Activated CD8-positive, alpha-beta memory T cell treated with anti-CD3 and anti-CD28 coated beads, Interleukin-2, amount 50 U/mL, for 48 hours (primary cell): ENCODE data around the gene MRPL11.
"Not testable (repeated sequence)": the region's sequence is repeated elsewhere in the genome, so short reads cannot be mapped to it uniquely, and the experiment has no call there.

ENCODE experiments used
- DNase-seq: peaks from one replicate; pipeline ENCODE4 v3.0.0-alpha.2; 2020

Gene MRPL11

DNA sequence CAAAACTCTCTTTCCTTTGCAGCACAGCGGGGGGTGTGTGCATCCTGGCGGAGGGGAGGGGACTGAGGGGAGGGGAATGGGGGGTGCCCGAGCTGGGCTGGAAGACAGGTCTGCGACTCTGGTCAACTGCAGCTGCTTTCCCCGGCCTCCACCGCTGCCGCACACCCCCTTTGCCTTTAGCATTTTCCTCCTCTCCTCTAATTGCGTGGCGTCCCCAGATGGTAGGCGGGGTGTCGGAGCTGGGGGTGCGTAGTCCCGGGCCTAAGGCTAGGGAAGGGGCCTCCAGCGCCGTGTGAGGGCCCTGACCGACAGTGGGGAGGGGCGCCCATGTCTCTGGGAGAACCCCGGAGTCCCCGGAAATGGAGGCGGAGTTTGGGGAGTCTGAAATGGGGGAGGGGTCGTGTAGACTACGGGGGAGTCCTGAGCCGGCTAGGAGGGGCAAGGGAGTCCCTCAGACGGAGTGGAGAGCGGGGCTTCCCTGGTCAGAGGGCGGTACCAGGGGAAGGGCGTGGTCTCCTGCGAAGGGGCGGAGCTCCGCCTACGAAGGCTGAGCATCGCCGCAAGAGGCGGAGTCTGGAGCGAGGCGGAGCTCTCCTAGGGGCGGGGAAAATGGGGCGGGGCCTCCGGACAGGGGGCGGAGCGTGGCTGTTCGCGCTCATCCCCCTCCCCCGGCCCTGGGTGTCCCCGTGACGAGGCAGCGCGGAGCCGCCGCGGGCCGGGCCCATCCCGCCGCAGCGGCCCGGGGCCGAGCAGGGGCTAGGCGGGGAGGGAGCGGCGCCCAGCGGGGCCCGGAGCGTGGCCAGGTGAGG is 27.8 kb upstream of the MRPL11 start, which contains the start of gene PELI3:
Gene PELI3 (plus strand): TSS at position 681 of the 809 bp plus-strand sequence. CDS start 1,224 bp downstream, outside the sequence.
- DNase-seq: peak; percentile 98

DNA sequence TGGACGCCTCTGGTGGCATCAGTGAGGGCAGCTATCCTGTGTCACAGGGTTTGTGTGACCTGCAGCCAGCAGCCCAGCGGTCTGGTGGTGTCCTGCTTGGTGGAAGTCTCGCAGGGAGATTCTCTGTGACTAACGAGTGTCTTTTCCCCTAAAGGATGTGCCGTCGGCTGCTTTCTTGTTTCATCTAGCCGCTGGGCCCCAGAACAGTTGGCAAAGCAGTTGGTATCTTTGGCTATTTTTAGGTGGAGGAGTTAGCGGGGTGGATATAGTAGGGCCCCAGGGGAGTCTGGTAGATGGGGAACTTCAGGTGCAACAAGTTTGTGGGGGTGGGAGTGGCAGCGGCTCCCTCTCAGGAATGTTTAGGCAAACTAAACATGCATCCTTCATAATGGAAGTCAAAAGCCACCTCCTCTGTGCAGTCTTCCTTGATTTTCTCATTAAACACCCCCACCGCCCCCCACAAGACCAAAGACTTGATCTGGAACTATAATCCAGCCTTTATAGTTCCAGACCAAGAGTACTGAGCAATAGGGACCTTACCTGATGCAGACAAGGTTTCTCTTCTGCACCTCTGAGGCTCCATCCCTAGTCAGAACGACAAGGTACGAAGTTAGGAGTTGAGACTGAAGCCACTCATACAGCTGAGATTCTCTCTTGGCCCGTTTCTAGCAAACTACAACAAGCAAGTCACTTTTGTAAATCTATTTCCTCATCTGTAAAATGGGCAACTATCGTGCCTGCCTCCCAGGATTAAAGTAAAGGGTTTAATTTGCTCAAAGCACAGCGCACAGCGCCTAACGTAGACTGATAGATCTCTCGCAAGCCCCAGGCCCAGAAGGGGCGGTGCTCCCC is 27.0 kb upstream of the MRPL11 start:
- no peak for DNase-seq

GRCh38 chr11:66464916-66465315 is 26.3 kb upstream of the MRPL11 start:
- DNase-seq: no peak

- DNase-seq: not testable (repeated sequence)
Measured at GRCh38 chr11:66464116-66464515, 25.5 kb upstream of the MRPL11 start.

GRCh38 chr11:66462911-66463310 is 24.3 kb upstream of the MRPL11 start:
- DNase-seq: no peak

DNA sequence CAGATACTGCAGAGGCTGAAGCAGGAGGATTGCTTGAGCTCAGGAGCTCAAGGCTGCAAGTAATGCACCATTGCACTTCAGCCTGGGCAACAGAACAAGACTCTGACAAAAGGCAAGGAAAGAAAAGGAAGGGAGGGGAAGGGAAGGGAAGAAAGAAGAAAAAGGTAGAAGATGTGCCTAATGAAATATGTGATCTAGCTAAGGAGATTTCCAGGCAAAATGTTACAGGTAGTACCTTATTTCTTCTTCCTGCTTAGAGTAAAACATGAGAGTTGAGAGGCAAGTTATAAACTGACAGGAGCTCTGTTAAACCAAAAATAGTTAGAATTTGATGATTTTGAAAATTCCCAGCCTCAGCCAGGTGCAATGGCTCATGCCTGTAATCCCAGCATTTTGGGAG is 23.4 kb upstream of the MRPL11 start:
- no peak for DNase-seq

GRCh38 chr11:66459138-66459778 is 20.6 kb upstream of the MRPL11 start:
- DNase-seq: no peak

DNA sequence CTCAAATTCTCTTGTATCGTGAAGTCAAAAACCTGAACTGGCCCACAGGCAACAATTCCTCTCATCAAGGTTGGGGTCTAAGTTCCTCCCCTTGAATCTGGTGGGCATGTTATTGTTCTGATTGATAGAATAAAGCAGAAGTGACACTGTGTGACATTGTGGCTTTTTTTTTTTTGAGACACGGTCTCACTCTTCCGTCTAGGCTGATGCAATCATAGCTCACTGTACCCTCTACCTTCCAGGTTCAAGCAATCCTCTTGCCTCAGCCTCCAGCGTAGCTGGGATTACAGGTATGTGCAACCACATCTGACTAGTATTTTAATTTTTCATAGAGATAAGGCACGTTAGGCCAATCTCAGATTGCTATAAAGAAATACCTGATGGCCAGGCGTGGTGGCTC is 19.2 kb upstream of the MRPL11 start:
- DNase-seq: no peak

DNA sequence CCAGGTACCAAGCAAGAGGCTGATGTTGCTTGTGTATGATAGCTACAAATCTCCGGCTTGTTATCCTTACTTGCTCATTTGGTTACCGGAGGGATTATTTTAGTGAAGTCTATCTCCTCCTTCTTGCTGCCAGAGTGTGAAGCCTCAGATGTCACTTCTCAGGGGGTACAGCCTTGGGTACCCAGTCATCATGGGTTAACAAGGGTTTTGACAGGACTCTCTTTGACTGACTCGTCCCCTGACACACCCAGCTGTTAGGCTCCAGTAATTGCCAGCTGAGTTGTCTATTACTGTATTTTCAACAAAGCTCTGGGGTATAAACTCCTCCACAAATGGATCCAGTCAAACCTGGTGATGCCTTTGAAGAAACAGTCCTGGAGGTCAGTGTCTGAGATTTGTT is 16.2 kb upstream of the MRPL11 start:
- no peak for DNase-seq

- no peak for DNase-seq
Measured at GRCh38 chr11:66454247-66454646, 15.6 kb upstream of the MRPL11 start.

GRCh38 chr11:66451663-66452062 is 13.0 kb upstream of the MRPL11 start:
- DNase-seq: no peak

GRCh38 chr11:66450560-66450959 is 11.9 kb upstream of the MRPL11 start:
- no peak for DNase-seq

DNA sequence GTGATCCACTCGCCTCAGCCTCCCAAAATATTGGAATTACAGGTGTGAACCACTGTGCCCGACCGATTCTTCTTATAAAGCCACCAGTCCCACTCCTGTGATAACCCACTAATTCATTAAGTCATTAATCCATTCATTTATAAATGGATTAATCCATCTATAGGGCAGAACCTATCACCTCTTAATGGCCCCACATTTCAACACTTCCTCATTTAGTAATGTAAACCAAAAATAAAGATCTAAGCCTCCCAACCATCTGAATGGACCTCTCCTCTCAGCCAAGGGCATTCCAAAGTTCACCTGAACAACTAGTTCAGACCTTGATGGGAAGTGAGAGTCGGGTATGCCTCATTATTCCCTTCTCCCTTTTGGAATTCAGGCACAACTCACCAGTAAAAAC is 9.9 kb upstream of the MRPL11 start:
- DNase-seq: no peak

DNA sequence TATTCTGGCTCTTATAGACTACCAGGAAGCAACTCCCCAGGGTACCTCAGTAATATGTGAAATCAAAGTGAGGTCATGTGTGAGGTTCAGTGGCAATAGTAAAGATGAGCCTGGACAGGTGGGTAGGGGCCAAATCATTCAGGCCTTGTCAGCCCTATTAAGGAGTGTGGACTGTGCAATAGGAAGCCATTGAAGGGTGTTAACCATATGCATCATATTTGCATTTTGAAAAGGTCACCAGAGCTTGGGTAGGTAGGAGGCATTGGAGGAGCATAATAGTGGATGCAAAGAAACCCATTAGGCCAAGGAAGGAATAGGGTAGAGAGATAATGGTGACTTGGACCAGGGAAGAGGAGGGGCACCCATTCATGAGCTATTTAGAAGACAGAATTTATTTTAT is 8.4 kb upstream of the MRPL11 start:
- no peak for DNase-seq

DNA sequence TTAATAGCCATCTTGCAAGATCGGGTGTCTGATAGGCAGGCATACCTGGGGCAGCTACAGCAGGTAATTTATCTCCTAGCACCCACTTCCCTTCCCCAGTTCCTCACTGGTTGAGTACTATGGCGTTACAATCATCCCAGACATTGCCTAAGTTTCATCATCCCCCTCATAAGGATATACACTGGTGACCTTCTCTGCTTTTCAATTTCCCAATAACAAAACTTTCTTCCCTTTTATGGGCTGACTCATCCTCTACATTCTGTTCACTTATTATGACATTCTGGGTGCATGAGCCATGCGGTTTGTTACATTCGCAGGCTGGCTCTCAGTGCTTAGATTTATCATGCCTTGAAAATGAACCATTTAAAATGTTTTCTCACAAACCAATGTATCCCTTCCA is 5.0 kb upstream of the MRPL11 start:
- DNase-seq: no peak

DNA sequence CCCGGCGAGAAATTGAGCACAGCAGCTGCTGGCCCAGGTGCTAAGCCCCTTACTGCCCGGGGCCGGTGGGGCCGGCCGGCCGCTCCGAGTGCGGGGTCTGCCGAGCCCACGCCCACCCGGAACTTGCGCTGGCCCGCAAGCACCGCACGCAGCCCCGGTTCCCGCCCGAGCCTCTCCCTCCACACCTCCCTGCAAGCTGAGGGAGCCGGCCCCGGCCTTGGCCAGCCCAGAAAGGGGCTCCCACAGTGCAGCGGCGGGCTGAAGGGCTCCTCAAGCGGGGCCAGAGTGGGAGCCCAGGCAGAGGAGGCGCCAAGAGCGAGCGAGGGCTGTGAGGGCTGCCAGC is 2.3 kb upstream of the MRPL11 start:
- DNase-seq: not testable (repeated sequence)

DNA sequence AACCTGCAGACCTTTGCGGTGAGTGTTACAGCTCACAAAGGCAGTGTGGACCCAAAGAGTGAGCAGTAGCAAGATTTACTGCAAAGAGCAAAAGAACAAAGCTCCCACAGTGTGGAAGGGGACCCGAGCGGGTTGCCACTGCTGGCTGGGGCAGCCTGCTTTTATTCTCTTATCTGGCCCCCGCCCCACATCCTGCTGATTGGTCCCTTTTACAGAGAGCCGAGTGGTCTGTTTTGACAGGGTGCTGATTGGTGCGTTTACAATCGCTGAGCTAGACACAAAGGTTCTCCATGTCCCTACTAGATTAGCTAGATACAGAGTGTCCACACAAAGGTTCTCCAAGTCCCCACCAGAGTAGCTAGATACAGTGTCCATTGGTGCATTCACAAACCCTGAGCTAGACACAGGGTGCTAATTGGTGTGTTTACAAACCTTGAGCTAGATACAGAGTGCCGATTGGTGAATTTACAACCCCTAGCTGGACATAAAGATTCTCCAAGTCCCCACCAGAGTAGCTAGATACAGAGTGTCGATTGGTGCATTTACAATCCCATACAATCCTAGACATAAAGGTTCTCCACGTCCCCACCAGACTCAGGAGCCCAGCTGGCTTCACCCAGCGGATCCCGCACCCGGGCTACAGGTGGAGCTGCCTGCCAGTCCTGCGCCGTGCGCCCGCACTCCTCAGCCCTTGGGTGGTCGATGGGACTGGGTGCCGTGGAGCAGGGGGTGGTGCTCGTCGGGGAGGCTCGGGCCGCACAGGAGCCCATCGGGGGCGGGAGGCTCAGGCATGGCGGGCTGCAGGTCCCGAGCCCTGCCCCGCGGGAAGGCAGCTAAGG is 1.7 kb upstream of the MRPL11 start:
- not testable (repeated sequence) for DNase-seq

GRCh38 chr11:66437979-66438503 is 607 bp downstream of the MRPL11 start:
- peak; percentile 56 for DNase-seq

- no peak for DNase-seq
Measured at GRCh38 chr11:66432597-66432996, 6.1 kb downstream of the MRPL11 start.

- DNase-seq: not testable (repeated sequence)
Measured at GRCh38 chr11:66431871-66432329, 6.7 kb downstream of the MRPL11 start.

DNA sequence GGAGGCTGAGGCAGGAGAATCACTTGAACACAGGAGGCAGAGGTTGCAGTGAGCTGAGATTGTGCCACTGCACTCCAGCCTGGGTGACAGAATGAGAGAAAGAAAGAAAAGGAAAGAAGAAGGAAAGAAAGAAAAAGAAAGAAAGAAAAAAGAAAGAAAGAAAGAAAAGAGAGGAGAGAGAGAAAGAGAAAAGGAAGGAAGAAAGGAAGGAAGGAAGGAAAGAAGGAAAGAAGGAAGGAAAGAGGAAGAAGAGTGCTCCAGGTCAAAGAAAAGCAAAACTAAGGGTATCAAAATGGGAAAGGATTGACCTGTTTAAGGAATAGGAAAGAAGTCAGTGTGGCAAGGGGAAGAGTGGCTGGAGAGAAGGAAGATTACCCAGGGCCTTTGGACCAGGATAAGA is 7.4 kb downstream of the MRPL11 start:
- not testable (repeated sequence) for DNase-seq

GRCh38 chr11:66429983-66430602 is 8.6 kb downstream of the MRPL11 start:
- DNase-seq: peak; percentile 94
